ENCODE data around the gene TFF2.
A peak's percentile ranks its signal among the peaks of the same experiment; 100 is the strongest.

TFF2 gene

DNA sequence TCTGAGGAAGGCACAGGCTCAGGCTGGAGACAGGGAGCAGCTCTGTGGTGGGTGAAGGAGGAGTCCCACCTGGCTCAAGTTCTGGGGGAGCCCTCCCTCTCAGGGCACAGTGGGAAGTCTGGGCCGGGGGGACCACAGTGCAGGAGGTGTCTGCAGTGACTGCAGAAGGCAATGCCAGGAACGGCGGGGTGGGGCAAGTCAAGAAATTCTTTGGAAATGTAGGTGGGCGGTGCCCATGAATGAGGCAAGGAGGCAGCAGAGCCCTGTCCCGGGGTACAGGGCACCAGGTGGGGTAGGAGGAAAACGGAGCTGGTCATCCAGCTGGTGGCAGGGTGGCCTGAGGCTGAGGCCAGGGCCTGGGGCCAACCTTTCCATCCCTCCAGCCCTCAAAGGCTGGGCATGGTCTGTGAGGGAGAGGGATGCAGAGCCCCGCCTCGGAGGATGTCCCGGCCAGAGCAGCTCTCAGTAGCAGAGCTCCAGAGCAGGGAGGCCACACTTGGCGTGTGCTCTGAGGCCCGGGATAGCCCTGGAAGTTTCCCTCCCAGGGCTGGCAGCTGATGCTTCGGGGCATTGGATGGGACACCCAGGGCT is 40.3 kb downstream of the TFF2 start:
- TF ChIP-seq, protein P1, sequence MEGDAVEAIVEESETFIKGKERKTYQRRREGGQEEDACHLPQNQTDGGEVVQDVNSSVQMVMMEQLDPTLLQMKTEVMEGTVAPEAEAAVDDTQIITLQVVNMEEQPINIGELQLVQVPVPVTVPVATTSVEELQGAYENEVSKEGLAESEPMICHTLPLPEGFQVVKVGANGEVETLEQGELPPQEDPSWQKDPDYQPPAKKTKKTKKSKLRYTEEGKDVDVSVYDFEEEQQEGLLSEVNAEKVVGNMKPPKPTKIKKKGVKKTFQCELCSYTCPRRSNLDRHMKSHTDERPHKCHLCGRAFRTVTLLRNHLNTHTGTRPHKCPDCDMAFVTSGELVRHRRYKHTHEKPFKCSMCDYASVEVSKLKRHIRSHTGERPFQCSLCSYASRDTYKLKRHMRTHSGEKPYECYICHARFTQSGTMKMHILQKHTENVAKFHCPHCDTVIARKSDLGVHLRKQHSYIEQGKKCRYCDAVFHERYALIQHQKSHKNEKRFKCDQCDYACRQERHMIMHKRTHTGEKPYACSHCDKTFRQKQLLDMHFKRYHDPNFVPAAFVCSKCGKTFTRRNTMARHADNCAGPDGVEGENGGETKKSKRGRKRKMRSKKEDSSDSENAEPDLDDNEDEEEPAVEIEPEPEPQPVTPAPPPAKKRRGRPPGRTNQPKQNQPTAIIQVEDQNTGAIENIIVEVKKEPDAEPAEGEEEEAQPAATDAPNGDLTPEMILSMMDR (IDR thresholded peaks at IDR 0.05; ENCODE audit: borderline replicate concordance, insufficient read depth, low read depth, low read length): no peak
- no peak overlapping the region for H3K4me3 ChIP-seq (ENCODE audit: low read depth, low read length)

DNA sequence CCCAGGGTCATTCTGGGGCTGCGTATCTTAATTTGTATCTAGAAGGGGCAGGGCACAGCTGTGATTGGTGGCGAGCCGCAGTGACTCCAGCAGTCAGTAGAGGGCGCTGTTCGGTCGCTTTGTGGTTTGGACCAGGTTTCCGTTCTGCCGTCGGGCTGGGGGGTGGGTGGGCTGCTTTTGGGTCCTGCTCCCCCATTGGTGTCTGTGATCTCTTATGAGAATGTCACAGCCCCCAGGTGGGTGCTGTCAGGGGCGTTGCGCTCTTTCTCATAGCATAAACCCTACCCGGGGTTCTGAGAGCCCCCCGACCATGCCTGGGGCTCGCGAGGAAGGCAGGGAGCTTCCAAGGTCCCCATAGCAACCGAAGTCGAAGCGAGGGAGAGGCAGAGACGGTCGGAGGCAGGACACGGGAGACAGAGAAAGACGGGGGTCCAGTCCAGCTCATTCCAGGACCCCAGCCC is 41.0 kb downstream of the TFF2 start:
- H3K4me3 ChIP-seq (ENCODE audit: low read depth, low read length): no peak overlapping the region
- TF ChIP-seq, protein P1 (IDR thresholded peaks at IDR 0.05; ENCODE audit: borderline replicate concordance, insufficient read depth, low read depth, low read length): peak; percentile 90

DNA sequence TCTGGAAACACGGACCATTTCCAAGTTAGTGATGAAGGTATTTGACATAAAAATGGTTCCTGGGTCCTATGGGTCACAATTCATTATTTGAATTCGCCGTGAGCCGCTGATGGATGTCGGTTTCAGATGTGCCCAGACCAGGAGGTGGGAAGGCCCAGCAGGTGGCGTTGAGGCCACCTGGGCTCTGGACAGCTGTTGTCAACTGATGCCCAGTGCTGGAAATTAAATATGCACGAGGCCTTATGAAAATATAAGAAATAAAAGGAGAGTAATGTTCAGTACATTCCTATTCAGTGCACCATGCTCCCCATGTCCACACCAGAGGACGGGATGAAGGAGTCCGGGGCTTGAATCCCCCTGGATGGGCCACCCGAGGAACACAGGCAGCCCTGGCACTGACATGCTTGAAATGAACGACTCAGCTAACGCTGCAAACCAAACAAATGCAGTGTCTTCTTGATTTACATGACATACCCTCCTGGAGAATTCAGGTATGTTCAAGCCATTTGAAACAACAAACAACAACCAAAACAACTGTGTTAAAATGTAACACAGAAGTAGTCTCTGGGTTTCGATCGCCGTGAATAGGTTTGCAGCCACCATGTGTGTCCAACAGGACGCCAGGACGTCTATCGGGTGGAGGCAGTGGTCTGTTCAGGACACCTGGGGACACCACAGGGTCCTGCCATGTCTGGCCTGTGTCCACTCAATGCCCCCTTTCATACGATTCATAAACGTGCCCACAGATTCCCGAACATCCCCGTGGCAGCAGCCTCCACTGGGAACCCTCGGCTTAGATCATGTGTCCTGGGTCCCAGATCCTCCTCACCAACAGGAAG is 41.7 kb downstream of the TFF2 start:
- TF ChIP-seq, protein P1 (IDR thresholded peaks at IDR 0.05; ENCODE audit: borderline replicate concordance, insufficient read depth, low read depth, low read length): no peak
- H3K4me3 ChIP-seq (ENCODE audit: low read depth, low read length): no peak overlapping the region

GRCh38 chr21:42308161-42308913 is 42.5 kb downstream of the TFF2 start:
- TF ChIP-seq, protein P1 (IDR thresholded peaks at IDR 0.05; ENCODE audit: borderline replicate concordance, insufficient read depth, low read depth, low read length): no peak
- no peak overlapping the region for H3K4me3 ChIP-seq (ENCODE audit: low read depth, low read length)

DNA sequence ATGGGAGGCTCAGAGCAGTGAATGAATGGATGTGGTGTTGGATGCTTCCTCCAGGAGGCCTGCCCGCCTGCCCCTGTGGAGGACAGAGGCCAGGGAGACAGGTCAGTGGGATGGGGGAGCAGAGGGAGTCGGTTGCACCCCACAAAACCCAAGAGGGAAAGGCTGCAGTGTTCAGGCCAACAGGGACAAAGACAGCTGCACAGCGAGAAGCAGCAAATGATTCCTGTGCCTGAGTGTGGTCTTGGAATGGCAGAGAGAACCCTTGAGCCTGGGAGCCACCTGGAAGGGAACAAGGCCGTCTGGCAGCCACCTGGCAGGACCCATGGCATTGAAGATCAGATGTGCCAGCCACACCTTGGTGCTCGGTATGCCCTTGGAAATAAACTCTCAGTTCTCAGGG is 43.7 kb downstream of the TFF2 start:
- H3K4me3 ChIP-seq (ENCODE audit: low read depth, low read length): no peak overlapping the region
- TF ChIP-seq, protein P1 (IDR thresholded peaks at IDR 0.05; ENCODE audit: borderline replicate concordance, insufficient read depth, low read depth, low read length): no peak

DNA sequence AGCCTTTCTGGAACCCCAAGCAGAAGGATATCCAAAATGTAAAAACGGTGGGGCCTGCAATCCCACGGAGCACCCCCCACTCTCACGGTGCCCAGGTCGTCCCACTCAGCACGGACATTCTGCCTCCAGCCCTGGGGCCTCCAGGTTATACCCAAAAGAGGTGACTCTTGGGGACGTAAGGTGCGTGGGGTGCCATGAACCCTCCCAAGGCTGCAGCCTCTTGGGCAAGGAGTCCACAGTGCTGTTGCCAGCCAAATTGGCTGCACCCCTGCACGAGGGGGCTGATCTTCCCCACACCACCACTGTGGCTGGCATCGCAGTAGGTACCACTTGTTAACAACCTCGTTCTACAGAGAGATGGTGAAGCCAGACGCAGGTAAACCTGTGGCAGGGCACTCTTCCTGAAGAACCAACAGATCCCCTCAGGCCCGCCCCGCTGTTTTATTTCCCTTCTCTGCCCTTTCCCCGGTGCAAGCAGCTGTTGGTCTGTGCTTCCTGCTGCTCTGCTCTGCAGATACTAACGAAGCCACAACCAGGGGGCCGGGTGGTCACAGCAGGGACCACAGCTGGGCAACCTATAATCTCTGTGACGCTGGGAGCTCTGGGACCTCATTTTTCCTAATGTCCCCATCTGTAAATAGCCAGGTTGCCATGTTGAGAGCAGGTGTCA is 44.3 kb downstream of the TFF2 start:
- H3K4me3 ChIP-seq (ENCODE audit: low read depth, low read length): no peak overlapping the region
- TF ChIP-seq, protein P1 (IDR thresholded peaks at IDR 0.05; ENCODE audit: borderline replicate concordance, insufficient read depth, low read depth, low read length): no peak

Data from GM12875 (cell line).